ENCODE data around the gene COQ7.

The COQ7 gene

DNA sequence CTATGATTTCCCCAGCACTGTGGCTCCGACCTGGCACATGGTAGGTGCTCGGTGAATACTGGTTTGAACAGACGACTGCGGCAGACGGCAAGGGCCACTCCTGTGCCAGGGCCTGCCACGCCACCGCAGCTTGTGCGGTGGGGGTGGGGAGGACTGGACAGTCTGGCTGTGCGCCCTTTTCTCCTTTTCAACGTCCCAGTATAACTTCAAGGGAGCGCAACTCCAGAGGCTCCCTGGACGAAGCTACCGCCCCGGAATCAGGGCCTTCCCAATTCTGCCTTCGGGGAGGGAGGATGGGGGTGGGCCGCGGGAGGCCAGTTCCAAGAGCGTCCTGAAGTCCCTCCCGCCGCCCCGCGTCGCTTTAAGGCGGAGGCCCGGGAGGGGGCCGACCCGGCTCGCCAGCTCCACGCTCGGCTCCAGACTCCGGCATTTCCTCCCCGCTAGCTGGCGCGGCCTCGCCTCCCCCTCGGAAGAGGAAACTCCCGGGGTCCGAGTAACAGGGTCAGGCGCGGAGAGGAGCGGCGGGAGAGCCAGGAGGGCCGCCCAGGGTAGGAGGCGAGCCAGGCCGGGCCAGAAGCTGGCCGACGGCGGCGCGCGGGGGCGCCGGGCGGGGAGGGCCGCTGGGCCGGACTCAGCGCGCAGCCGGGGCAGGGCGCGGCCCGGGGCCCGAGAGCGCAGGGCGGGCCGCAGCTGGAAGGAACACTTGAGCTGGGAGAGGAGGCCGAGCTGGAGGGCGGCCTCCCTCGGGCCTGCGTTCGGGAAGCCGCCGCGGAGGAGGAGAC, 46.4 kb downstream of the COQ7 start, which contains the start of gene ITPRIPL2:
TSS of gene ITPRIPL2 (plus strand) at position 388 of the 782 bp plus-strand sequence. CDS start 498 bp downstream, outside the sequence.
- ATAC-seq = no peak

DNA sequence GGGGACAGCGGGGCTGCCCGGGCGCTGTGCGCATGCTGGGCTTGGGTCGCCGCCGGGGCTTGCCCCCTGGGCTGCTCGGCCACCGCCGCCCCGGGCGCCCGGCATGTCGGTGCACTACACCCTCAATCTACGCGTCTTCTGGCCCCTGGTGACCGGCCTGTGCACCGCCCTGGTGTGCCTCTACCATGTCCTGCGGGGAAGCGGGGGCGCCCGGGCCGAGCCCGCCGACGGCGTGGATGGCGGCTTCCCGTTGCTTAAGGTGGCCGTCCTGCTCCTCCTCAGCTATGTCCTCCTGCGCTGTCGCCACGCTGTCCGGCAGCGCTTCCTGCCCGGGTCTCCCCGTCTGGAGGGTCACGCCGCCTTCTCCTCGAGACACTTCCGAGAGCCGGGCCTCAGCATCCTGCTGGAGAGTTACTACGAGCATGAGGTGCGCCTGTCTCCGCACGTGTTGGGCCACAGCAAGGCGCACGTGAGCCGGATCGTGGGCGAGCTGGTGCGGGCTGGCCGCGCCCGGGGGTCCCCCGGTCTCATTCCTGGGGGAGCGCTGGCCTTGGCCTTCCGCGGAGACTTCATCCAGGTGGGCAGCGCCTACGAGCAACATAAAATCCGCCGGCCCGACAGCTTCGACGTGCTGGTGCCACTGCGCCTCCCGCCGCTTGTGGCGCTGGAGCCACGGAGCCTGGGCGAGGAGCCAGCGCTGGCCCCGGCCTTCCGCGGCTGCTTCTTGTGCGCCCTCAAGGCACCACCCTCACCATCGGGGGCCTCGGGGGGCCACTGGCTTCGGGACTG, 47.1 kb downstream of the COQ7 start:
- no peak for ATAC-seq

DNA sequence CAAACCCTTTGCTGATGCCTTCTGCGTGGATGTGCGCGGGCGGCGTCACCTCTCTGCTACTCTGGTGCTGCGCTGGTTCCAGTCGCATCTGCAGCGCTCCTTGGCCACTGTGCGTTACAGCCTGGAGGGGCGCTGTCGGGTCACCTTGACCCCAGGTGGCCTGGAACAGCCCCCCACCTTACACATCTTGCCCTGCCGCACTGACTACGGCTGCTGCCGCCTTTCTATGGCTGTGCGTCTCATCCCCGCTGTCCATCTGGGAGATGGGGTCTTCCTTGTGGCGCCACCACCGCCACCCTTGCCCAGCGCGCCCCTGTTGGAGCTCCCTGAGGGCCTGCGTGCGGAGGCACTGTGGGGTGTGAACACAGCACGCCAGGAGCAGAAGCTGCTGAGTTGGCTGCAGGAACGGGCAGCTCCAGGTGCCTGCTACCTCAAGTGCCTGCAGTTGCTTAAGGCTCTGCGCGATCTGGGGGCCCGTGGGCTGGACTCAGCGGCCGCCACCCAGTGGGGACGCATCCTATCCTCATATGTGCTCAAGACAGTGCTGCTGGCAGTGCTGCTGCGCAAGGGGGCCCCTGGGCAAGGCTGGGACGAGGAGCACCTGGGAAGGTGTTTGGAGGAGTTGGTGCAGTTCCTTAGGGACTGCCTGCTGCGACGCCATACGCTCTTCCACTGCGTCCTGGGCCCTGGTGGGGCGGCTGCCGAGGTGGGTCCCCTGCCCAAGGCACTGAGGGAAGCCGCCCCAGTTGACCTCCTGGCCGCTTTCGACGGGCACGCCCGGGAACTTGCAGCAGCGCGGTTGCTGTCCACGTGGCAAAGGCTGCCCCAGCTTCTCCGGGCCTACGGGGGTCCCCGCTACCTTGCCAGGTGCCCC, 48.0 kb downstream of the COQ7 start:
- ATAC-seq = no peak

DNA sequence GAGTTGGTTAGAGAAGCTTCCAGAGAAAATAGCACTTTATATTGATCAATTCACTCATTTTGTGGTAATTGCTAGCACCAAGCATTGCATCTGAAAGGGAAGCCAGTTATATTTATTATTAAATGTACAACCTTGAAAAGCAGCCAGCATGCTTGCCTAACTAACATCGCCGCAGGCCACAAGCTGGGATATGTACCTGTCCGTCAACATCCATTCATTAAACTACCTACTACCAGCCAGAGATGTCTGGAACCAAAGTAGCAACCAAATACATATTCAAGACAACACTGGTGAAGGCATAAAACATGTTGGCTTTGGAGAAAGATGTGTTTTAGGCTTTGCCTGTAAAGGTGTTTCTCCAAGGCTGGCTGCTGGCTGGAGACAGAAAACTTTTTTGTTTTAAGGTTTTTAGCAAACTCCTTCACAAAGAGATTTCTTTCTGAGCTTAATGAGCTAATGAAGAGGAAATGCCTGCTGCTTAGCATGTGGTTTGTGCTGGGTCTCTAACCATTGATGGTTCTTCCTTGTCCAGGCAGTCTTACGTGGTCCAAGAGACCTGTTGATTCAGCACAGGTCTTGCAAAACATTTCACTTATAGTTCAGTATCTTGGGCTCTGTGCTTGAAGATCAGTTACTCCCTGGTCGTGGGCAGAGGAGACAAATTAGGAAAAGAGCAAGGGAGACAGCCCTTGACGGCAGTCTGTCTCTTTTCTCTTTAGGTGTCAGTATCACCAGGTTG, 49.5 kb downstream of the COQ7 start:
- no peak for ATAC-seq

DNA sequence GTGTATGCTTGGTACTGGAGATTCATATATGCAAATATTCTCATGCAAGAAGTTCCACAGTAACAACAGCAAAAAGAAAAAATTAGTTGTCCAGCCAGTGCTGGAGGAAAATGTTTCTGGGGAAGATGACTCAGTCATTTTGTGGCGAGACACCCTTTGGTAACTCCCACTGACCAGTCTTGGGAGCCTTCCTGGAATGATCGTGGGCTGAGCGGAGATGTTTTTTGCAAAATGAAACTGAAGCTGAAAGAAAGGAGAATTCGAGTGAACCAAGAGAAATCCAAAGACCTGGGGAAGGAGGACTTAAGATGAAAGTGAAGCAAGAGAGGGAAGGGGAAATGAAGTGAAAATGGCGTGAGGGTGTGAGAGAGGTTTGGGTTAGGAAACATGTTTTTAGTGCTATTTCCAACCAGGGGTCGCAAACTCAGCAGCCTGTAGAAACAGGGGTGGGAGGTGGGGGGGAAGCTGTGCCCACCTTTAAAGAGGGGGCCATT, 51.6 kb downstream of the COQ7 start:
- ATAC-seq = peak in 1 of 2 donors; percentile 37

DNA sequence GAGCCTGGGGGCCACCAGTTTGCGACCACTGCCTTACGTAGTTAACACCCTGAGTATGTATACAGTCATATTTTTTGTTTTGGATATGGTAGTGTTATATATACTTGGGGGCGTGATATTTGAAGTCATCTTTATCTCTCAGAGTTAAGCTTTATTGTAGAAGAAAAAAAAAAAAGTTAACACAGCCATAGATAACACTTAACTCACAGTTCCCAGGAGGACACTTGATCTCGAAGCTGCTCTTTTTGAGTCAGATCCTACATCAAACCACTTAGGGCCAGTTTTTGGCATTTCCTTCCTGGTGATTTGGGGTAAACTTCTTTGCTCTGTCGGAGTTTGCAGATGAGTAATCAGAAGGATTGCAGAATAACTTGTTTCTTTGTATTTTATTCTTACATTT, 52.1 kb downstream of the COQ7 start:
- no peak for ATAC-seq

DNA sequence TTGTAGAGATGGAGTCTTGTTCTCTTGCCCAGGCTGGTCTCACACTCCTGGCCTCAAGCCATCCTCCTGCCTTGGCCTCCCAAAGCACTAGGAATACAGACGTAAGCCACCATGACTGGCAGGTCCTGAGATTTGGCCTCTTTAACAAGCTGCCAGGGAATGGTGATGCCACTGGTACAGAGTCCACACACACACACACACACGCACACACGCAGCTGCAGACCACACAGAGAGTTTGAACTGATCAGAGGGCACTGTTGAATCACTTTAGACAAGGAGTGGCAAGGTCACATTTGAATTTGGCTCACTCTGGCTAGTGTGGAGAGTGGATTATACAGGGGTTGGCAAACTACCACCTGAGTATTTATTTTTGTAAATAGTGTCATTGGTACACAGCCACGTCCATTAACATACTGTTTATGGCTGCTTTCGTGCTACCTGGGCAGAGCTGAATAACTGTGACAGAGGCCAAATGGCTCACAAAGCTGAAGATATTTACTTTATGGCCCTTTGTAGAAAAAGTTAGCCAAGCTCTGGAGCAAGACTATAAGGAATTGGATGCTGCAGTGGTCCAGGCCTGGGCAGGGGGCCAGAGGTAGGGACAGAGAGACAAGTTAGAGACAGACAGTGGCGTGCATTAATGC, 56.2 kb downstream of the COQ7 start:
- no peak for ATAC-seq

DNA sequence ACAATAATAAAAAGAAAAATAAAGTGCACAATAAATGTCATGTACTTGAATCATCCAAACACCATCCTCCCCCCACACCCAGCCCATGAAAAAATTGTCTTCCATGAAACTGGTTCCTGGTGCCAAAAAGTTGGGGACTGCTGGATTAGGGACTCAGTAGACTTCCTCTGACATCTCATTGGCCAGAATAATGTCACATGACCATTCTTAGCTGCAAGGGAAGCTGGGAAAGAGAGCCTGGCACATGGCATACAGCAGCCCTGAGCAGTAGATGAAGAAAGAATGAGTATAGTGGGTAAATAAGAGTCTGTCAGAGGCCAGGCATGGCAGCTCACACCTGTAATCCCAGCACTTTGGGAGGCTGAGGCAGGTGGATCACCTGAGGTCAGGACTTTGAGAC, 58.9 kb downstream of the COQ7 start:
- no peak for ATAC-seq

DNA sequence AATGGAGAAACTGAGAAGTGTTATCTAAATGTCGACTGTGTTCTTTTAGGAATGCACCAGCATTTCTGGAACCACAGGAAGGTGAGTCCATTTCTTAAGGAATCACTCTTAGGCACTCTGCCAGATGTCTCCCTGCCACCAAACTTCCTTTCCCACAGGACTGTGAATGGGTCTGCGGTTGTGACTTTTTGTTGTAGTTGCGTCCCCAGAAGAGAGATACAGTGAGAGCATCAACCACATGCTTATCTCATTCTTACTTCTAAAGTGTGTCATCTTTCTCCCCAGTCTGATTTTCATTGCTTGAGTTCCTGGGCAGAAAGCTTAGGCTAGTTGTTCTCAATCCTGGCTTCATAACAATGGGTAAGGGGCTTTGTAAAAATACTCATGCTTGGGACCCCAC, 59.8 kb downstream of the COQ7 start:
- no peak for ATAC-seq

DNA sequence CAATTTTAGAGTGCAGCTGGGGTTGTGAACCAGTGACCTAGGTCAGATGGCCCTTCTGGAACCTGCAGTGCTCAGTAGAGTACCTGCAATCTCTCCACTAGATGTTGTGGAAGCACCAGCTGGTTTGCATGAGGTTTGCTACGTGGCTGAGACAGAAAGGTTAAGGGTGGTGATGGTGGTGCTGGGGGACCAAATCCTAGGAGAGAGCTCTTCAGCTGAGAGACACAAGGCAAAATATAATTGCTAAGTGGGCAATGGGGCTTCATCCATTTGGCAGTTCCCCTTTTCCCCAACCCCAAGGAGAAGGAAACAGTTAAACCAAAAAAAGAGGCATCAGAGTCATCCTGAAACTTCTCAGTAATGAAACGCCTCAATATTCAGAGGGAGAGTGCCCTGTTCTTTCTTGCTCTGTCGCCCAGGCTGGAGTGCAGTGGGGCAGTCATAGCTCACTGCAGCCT, 60.3 kb downstream of the COQ7 start:
- ATAC-seq = no peak

DNA sequence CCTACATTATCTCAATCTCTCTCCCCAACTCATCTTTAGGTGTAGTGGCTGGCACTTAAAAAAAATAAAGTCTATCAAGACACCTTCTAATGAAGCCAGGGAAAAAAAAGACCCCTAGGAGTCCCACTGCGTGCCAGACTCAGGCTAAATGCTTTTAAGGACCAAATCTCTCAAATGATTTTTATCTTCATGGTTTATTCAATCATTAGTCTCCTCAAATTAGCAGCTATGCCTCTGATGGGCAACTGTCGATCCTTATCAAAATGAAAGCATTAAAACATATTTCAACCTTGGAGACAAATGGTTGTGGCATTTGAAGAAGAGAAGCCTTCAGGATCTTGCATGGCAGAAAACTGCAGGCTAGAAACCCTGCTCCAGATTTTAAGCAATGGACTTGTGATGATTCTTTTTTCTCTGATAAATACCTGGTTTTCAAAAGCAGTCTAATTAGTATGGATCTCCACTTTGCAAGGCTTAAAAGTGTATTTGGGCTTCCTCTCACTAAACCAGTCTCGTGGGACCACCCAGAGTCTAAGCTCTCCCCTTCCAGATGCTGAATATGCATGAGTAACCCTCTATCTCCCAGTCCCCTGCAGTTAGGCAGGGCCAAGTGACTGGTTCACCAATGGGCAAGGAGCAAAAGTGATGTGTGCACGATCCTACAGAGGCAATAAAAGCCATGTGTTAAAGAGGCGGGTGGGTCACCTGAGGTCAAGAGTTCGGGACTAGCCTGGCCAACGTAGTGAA, 61.2 kb downstream of the COQ7 start:
- ATAC-seq = no peak
